Measurements from ENCODE around the gene GUCY2D.

Gene GUCY2D

GRCh38 chr17:8015957-8016631 is 13.7 kb downstream of the GUCY2D start:
- Histone ChIP-seq H3K4me3 (ENCODE audit: insufficient read depth, low read depth, low read length, poor library complexity, severe bottlenecking) (peak overlapping the region; percentile 56), H3K27ac (ENCODE audit: insufficient read depth, low read length, poor library complexity, severe bottlenecking) (no peak overlapping the region), H3K27me3 (replicated peaks; ENCODE audit: control insufficient read depth, insufficient read depth, low read length, poor library complexity, severe bottlenecking) (no peaks in the 10 kb centered on the region), H3K4me1 (ENCODE audit: control insufficient read depth, insufficient read depth, low read length, poor library complexity, severe bottlenecking) (peaks cover 12% of the 10 kb centered on the region), H3K36me3 (ENCODE audit: control insufficient read depth, insufficient read depth, low read length) (no peaks in the 10 kb centered on the region), H3K9me3 (ENCODE audit: control insufficient read depth, low read length) (no peaks in the 10 kb centered on the region)
- DNase-seq = no peak

- Histone ChIP-seq H3K4me1 (ENCODE audit: control insufficient read depth, insufficient read depth, low read length, poor library complexity, severe bottlenecking) (peaks cover 12% of the 10 kb centered on the region), H3K36me3 (ENCODE audit: control insufficient read depth, insufficient read depth, low read length) (no peaks in the 10 kb centered on the region), H3K9me3 (ENCODE audit: control insufficient read depth, low read length) (no peaks in the 10 kb centered on the region), H3K4me3 (ENCODE audit: insufficient read depth, low read depth, low read length, poor library complexity, severe bottlenecking) (peak overlapping the region; percentile 56), H3K27me3 (replicated peaks; ENCODE audit: control insufficient read depth, insufficient read depth, low read length, poor library complexity, severe bottlenecking) (no peaks in the 10 kb centered on the region), H3K27ac (ENCODE audit: insufficient read depth, low read length, poor library complexity, severe bottlenecking) (no peak overlapping the region)
- no peak for DNase-seq
Observed at GRCh38 chr17:8016632-8017424, 14.4 kb downstream of the GUCY2D start.

DNA sequence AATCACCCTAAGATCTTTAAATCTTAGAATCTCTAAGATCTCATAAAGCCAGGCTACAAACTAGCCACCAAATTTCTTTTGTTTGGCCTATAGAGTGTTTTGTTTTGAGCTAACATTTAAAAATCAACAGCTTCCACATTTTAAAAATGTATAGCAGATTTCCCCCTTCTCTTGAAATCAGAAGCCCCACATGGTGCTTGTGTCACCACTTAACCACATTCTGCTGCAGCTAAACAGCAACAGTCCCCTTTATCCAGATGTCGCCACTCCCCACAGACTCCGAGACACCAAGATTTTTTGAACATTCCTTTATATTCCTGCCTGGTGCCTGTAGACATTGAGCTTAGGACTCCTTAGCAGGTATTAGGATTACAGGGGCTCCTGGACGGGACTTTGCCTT is 16.0 kb downstream of the GUCY2D start:
- no peaks in the 10 kb centered on the region for H3K36me3 ChIP-seq (ENCODE audit: control insufficient read depth, insufficient read depth, low read length)
- H3K4me1 ChIP-seq (ENCODE audit: control insufficient read depth, insufficient read depth, low read length, poor library complexity, severe bottlenecking) = peaks cover 12% of the 10 kb centered on the region
- no peaks in the 10 kb centered on the region for H3K27me3 ChIP-seq (replicated peaks; ENCODE audit: control insufficient read depth, insufficient read depth, low read length, poor library complexity, severe bottlenecking)
- no peak overlapping the region for H3K27ac ChIP-seq (ENCODE audit: insufficient read depth, low read length, poor library complexity, severe bottlenecking)
- no peaks in the 10 kb centered on the region for H3K9me3 ChIP-seq (ENCODE audit: control insufficient read depth, low read length)
- DNase-seq = no peak
- no peak overlapping the region for H3K4me3 ChIP-seq (ENCODE audit: insufficient read depth, low read depth, low read length, poor library complexity, severe bottlenecking)

DNA sequence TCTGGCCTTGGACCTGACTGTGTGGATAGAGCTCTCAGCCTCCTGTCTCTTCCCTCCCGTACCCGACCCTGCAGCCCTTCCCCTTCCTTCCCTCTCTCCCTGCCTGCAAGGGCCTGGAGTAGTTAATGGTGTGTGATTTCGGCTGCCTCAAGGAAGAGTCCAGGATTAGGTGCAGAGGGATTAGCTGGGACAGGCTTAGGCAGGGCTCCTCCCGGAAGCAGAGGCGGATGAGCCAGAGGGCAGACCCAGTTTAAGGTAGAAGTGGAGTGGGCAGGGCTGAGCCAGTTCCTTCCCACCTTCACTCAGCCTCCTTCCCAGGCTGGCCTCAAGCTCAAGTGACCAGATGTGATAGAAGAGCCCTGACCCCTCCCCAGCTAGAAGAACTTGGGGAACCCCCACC is 16.8 kb downstream of the GUCY2D start:
- no peak for DNase-seq
- Histone ChIP-seq H3K36me3 (ENCODE audit: control insufficient read depth, insufficient read depth, low read length) (no peaks in the 10 kb centered on the region), H3K27me3 (replicated peaks; ENCODE audit: control insufficient read depth, insufficient read depth, low read length, poor library complexity, severe bottlenecking) (no peaks in the 10 kb centered on the region), H3K27ac (ENCODE audit: insufficient read depth, low read length, poor library complexity, severe bottlenecking) (no peak overlapping the region), H3K4me1 (ENCODE audit: control insufficient read depth, insufficient read depth, low read length, poor library complexity, severe bottlenecking) (peaks cover 12% of the 10 kb centered on the region), H3K9me3 (ENCODE audit: control insufficient read depth, low read length) (no peaks in the 10 kb centered on the region), H3K4me3 (ENCODE audit: insufficient read depth, low read depth, low read length, poor library complexity, severe bottlenecking) (no peak overlapping the region)

DNA sequence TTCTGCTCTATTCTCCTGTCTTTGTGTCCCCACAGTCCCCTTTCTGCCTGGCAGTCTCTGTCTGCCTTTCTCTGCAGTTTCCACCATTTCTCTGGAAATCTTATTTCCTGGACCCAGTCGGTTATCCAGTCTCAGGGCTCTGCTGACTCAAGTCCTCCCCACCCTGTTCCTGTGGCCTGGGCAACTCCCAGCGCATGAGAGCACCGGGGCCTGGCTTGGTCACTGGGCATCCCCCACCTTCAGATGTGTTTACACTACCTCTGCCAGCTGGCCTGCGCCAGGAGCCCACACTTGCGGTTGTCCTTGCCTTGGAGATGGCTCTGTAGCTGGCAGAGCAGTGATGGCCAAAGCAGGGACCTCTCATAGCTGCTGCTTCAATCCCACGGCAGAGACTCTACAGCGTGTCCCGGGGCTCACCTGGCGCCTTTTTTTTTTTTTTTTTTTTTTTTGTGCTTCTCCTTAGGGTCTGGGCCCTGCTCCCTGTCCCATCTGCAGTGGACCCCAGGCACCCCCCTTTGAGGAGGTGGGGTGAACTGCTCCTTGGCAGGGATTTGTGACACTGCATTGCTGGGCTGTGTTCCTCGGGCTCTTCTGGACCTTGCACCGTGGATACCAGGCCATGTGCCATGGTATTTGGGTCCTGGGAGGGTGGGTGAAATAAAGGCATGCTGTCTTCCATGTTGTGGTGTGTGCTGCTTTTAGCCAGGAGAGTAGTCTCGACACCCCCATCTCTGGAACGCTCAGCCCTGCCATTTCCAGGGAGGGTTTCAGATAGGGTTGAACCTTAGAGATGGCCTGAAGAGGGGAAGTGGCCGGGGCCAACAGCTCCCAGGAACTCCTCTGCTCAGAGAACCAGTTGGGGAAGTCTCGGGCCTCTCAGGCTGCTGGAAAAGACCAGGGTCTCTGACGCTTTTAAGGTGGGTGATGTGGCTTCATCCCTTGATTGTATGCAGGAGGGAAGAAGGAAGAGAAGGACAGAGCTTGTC is 17.5 kb downstream of the GUCY2D start:
- H3K4me3 ChIP-seq (ENCODE audit: insufficient read depth, low read depth, low read length, poor library complexity, severe bottlenecking) = no peak overlapping the region
- no peaks in the 10 kb centered on the region for H3K9me3 ChIP-seq (ENCODE audit: control insufficient read depth, low read length)
- H3K36me3 ChIP-seq (ENCODE audit: control insufficient read depth, insufficient read depth, low read length) = no peaks in the 10 kb centered on the region
- H3K27ac ChIP-seq (ENCODE audit: insufficient read depth, low read length, poor library complexity, severe bottlenecking) = no peak overlapping the region
- H3K4me1 ChIP-seq (ENCODE audit: control insufficient read depth, insufficient read depth, low read length, poor library complexity, severe bottlenecking) = peaks cover 12% of the 10 kb centered on the region
- H3K27me3 ChIP-seq (replicated peaks; ENCODE audit: control insufficient read depth, insufficient read depth, low read length, poor library complexity, severe bottlenecking) = no peaks in the 10 kb centered on the region
- no peak for DNase-seq

GRCh38 chr17:8020776-8021564 is 18.6 kb downstream of the GUCY2D start:
- H3K36me3 ChIP-seq (ENCODE audit: control insufficient read depth, insufficient read depth, low read length) = no peaks in the 10 kb centered on the region
- no peak overlapping the region for H3K4me3 ChIP-seq (ENCODE audit: insufficient read depth, low read depth, low read length, poor library complexity, severe bottlenecking)
- no peak overlapping the region for H3K27ac ChIP-seq (ENCODE audit: insufficient read depth, low read length, poor library complexity, severe bottlenecking)
- peaks cover 8% of the 10 kb centered on the region for H3K4me1 ChIP-seq (ENCODE audit: control insufficient read depth, insufficient read depth, low read length, poor library complexity, severe bottlenecking)
- no peaks in the 10 kb centered on the region for H3K27me3 ChIP-seq (replicated peaks; ENCODE audit: control insufficient read depth, insufficient read depth, low read length, poor library complexity, severe bottlenecking)
- H3K9me3 ChIP-seq (ENCODE audit: control insufficient read depth, low read length) = no peaks in the 10 kb centered on the region
- no peak for DNase-seq

GRCh38 chr17:8021565-8022359 is 19.3 kb downstream of the GUCY2D start:
- Histone ChIP-seq H3K27me3 (replicated peaks; ENCODE audit: control insufficient read depth, insufficient read depth, low read length, poor library complexity, severe bottlenecking) (no peaks in the 10 kb centered on the region), H3K27ac (ENCODE audit: insufficient read depth, low read length, poor library complexity, severe bottlenecking) (no peak overlapping the region), H3K4me1 (ENCODE audit: control insufficient read depth, insufficient read depth, low read length, poor library complexity, severe bottlenecking) (no peaks in the 10 kb centered on the region), H3K36me3 (ENCODE audit: control insufficient read depth, insufficient read depth, low read length) (no peaks in the 10 kb centered on the region), H3K9me3 (ENCODE audit: control insufficient read depth, low read length) (no peaks in the 10 kb centered on the region), H3K4me3 (ENCODE audit: insufficient read depth, low read depth, low read length, poor library complexity, severe bottlenecking) (no peak overlapping the region)
- no peak for DNase-seq

GRCh38 chr17:8022360-8023003 is 20.1 kb downstream of the GUCY2D start:
- Histone ChIP-seq H3K27ac (ENCODE audit: insufficient read depth, low read length, poor library complexity, severe bottlenecking) (no peak overlapping the region), H3K27me3 (replicated peaks; ENCODE audit: control insufficient read depth, insufficient read depth, low read length, poor library complexity, severe bottlenecking) (no peaks in the 10 kb centered on the region), H3K4me3 (ENCODE audit: insufficient read depth, low read depth, low read length, poor library complexity, severe bottlenecking) (no peak overlapping the region), H3K36me3 (ENCODE audit: control insufficient read depth, insufficient read depth, low read length) (no peaks in the 10 kb centered on the region), H3K9me3 (ENCODE audit: control insufficient read depth, low read length) (no peaks in the 10 kb centered on the region), H3K4me1 (ENCODE audit: control insufficient read depth, insufficient read depth, low read length, poor library complexity, severe bottlenecking) (no peaks in the 10 kb centered on the region)
- DNase-seq = no peak
